ENCODE data around the gene ATP6V1B1.

DNA sequence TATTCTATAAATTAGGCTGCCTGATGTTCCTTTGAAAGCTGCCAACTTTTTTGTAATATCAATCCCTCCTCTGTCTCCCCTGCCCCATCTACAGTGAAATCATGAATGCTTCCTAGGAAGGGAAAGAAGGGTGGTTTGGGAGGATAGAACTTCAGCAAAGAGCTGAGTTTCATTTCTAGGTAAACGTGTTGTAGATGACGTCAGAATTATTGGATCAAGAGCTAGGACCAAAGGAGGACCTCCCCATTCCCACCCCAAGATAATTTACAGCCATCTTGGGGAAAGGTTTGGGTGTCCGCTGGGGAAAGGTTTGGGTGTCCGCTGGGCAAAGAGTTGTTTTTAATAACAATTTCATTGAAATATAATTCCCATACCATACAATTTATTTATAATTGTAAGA lies 31.5 kb downstream of the ATP6V1B1 start:
- TF ChIP-seq, protein P1, sequence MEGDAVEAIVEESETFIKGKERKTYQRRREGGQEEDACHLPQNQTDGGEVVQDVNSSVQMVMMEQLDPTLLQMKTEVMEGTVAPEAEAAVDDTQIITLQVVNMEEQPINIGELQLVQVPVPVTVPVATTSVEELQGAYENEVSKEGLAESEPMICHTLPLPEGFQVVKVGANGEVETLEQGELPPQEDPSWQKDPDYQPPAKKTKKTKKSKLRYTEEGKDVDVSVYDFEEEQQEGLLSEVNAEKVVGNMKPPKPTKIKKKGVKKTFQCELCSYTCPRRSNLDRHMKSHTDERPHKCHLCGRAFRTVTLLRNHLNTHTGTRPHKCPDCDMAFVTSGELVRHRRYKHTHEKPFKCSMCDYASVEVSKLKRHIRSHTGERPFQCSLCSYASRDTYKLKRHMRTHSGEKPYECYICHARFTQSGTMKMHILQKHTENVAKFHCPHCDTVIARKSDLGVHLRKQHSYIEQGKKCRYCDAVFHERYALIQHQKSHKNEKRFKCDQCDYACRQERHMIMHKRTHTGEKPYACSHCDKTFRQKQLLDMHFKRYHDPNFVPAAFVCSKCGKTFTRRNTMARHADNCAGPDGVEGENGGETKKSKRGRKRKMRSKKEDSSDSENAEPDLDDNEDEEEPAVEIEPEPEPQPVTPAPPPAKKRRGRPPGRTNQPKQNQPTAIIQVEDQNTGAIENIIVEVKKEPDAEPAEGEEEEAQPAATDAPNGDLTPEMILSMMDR (conservative IDR thresholded peaks at IDR 0.05; ENCODE audit: low read depth, low read length), result no peak
- TF ChIP-seq POLR2A (IDR thresholded peaks at IDR 0.05; ENCODE audit: low read depth, low read length), result no peak
- no peak for TF ChIP-seq RAD21 (IDR thresholded peaks at IDR 0.05; ENCODE audit: low read length)
- no peak for TF ChIP-seq RFX5 (IDR thresholded peaks at IDR 0.05; ENCODE audit: low read depth, low read length)
- TF ChIP-seq SMC3 (IDR thresholded peaks at IDR 0.05; ENCODE audit: low read depth, low read length), result no peak
- TF ChIP-seq BHLHE40 (IDR thresholded peaks at IDR 0.05; ENCODE audit: low read depth, low read length), result no peak
- TF ChIP-seq, protein P2, sequence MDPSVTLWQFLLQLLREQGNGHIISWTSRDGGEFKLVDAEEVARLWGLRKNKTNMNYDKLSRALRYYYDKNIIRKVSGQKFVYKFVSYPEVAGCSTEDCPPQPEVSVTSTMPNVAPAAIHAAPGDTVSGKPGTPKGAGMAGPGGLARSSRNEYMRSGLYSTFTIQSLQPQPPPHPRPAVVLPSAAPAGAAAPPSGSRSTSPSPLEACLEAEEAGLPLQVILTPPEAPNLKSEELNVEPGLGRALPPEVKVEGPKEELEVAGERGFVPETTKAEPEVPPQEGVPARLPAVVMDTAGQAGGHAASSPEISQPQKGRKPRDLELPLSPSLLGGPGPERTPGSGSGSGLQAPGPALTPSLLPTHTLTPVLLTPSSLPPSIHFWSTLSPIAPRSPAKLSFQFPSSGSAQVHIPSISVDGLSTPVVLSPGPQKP (IDR thresholded peaks at IDR 0.05; ENCODE audit: borderline replicate concordance, low read depth, low read length), result no peak
- no peak for TF ChIP-seq CEBPB (IDR thresholded peaks at IDR 0.05; ENCODE audit: low read depth, low read length)
- no peak for TF ChIP-seq CHD1 (IDR thresholded peaks at IDR 0.05; ENCODE audit: low read depth, low read length)

Data from IMR-90 (cell line).